Ectodermal cell (in vitro differentiated cells): ENCODE results near the gene ARSD.
"Not testable (repeated sequence)": the region's sequence is repeated elsewhere in the genome, so short reads cannot be mapped to it uniquely, and the experiment has no call there.

Experiments used
- H3K27ac ChIP-seq: 2 replicates; pipeline ENCODE4 v1.7.0; 2013; ENCODE audit warnings: mild to moderate bottlenecking, low read depth, low read length; ENCODE audit not compliant: insufficient read depth, poor library complexity, severe bottlenecking
- H3K27me3 ChIP-seq: 2 replicates; pipeline ENCODE4 v1.7.0; 2013; ENCODE audit warnings: mild to moderate bottlenecking, low read length; ENCODE audit not compliant: insufficient read depth, control insufficient read depth, poor library complexity, severe bottlenecking
- H3K36me3 ChIP-seq: one replicate; pipeline ENCODE4 v1.7.0; 2013; ENCODE audit warnings: low read length; ENCODE audit not compliant: control insufficient read depth, insufficient read depth
- H3K4me1 ChIP-seq: one replicate; pipeline ENCODE4 v1.7.0; 2013; ENCODE audit warnings: low read length; ENCODE audit not compliant: control insufficient read depth, insufficient read depth
- H3K4me3 ChIP-seq: 2 replicates; pipeline ENCODE4 v1.7.0; 2013; ENCODE audit warnings: low read depth, low read length, control low read depth; ENCODE audit not compliant: insufficient read depth
- H3K9me3 ChIP-seq: 2 replicates; pipeline ENCODE4 v1.7.0; 2013; ENCODE audit warnings: mild to moderate bottlenecking, low read length, moderate library complexity; ENCODE audit not compliant: control insufficient read depth
- WGBS, 2 experiments: methylation state at CpG; one replicate each; pipeline ENCODE4 v1.1.7; 2013; ENCODE audit warnings: missing lambda C conversion rate in 2 of 2; 5-methylcytosine and 5-hydroxymethylcytosine counted together

ARSD gene

GRCh38 chrX:2963992-2964794 is 35.1 kb upstream of the ARSD start:
- not testable (repeated sequence) for H3K4me3 ChIP-seq, H3K27me3 ChIP-seq, H3K36me3 ChIP-seq, H3K4me1 ChIP-seq, H3K9me3 ChIP-seq
- 55 to 60% methylated on average over 13 of the region's 16 CpGs for WGBS, 2 experiments
- H3K27ac ChIP-seq, result peak overlapping the region; percentile 36

DNA sequence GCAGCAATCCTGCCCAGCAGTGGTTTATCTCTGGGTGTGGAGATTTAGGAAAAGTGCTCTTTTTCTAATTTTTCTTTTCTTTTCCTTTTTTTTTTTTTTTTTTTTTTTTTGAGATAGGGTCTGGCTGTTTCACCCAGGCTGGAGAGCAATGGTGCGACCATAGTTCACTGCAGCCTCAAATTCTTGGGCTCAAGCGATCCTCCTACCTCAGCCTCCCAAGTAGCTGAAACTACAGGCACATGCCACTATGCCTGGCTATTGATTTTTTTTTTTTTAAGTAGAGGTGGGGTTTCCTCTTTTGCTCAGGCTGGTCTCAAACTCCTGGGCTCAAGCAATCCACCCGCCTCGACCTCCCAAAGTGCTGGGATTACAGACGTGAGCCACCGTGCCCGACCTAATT is 34.3 kb upstream of the ARSD start:
- not testable (repeated sequence) for H3K36me3 ChIP-seq, H3K27me3 ChIP-seq, H3K27ac ChIP-seq, H3K4me3 ChIP-seq, H3K4me1 ChIP-seq, H3K9me3 ChIP-seq
- WGBS, 2 experiments, result 86 to 93% methylated on average over 2 to 3 of the region's 7 CpGs

DNA sequence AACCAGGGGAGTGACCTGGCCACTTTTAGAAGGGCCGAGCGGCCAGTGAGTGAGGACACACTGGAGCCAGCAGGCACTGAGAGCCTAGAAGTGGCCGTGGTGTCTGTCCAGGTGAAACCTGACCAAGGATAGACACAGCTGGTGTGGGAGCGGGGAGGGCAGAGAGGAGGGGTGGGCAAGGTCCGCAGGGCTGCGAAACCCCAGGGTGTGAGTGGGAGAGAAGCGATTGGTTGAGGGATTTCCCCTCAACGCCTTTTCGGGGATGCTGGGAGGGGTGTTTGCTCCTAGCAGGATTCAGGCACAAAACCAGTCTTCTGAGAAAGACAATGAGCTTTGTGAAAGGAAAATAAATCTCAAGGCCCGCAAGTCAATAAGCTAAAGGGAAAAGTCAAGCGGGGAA is 33.2 kb upstream of the ARSD start:
- WGBS, 2 experiments, result 19% methylated on average over 11 of the region's 11 CpGs
- Histone ChIP-seq H3K9me3 (no peaks in the 10 kb centered on the region), H3K36me3 (no peaks in the 10 kb centered on the region), H3K27ac (no peak overlapping the region), H3K4me3 (no peak overlapping the region), H3K27me3 (no peaks in the 10 kb centered on the region), H3K4me1 (peaks cover 4% of the 10 kb centered on the region)

DNA sequence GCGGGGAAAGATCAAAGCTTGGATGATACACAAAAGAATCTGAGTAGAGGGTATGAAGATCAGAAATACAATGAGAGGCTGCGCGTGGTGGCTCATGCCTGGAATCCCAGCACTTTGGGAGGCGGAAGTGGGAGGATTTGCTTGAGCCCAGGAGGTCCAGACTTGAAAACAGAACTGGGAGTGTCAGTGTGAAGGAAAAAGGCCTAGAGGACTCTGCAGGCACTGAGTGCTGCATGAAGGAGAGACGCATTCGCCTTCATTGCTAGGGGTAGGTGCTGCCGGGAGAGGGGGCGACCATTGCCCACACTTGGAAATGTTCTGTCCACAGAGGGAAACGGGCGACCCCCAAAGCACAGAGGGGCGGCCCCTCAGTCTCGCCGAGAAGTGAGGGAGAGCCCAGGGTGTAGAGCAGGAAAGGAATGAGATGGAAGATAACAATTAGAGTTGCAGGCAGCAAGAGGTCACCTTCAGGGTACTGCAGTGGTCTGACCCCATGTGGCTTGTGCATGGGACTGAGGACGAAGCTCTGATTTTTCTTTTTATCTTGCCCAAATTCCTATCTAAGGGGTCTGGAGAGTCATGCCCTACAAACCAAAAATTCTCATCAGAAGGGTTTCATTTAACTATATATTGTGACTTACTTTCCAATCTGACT is 31.8 kb upstream of the ARSD start:
- WGBS, 2 experiments, result 38 to 42% methylated on average over 13 to 14 of the region's 14 CpGs
- H3K9me3 ChIP-seq, result no peaks in the 10 kb centered on the region

DNA sequence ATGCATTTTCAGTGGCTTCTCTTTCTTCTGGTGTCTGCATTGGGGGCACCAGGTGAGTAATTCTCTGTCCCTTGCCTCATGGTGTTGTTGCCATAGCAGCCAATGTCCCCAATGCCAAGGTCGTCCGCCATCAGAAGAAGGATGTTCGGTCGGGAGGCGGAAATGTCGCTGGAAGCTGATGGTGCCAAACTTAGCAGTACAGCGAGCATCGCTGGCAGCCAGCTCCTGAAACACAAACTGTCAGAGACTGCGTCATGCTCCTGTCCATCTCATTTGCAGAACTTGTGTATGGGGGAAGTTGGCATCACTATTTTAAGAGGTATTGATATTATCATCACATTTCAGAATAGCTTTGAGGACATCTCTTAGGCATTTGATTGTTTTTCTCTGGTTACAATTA is 29.1 kb upstream of the ARSD start:
- no peak overlapping the region for H3K4me3 ChIP-seq
- no peaks in the 10 kb centered on the region for H3K9me3 ChIP-seq
- H3K27ac ChIP-seq, result no peak overlapping the region
- H3K27me3 ChIP-seq, result no peaks in the 10 kb centered on the region
- 96 to 97% methylated on average over 9 of the region's 9 CpGs for WGBS, 2 experiments
- peaks cover 4% of the 10 kb centered on the region for H3K4me1 ChIP-seq
- no peaks in the 10 kb centered on the region for H3K36me3 ChIP-seq

More for the DNA sequence above, 31.8 kb upstream of the ARSD start:
- no peaks in the 10 kb centered on the region for H3K36me3 ChIP-seq
- no peak overlapping the region for H3K4me3 ChIP-seq
- no peaks in the 10 kb centered on the region for H3K27me3 ChIP-seq
- H3K4me1 ChIP-seq, result peaks cover 4% of the 10 kb centered on the region
- no peak overlapping the region for H3K27ac ChIP-seq

GRCh38 chrX:2955838-2956237 is 26.7 kb upstream of the ARSD start:
- no peaks in the 10 kb centered on the region for H3K4me1 ChIP-seq
- H3K27ac ChIP-seq, result no peak overlapping the region
- no peaks in the 10 kb centered on the region for H3K36me3 ChIP-seq
- 89 to 93% methylated on average over 4 of the region's 4 CpGs for WGBS, 2 experiments
- H3K4me3 ChIP-seq, result no peak overlapping the region
- no peaks in the 10 kb centered on the region for H3K27me3 ChIP-seq
- H3K9me3 ChIP-seq, result no peaks in the 10 kb centered on the region

DNA sequence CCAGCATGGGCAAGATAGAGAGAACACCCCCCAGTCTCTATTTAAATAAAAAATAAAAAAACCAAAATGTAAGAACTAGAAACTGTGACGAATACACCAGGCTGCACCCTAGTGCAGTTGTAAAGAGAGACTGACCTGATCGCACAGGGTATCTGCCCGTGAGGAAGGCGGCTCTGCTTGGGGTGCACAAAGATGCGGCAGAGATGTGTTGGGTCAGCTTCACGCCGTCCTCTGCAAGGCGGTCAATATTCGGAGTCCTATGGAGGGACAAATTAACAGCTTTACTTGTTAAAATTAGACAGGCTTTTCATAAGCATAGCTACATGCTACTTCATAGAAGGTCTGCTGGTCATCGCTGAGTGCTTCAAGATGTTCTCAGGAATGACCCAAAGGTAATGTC is 26.1 kb upstream of the ARSD start:
- WGBS, 2 experiments, result 92% methylated on average over 10 of the region's 10 CpGs
- Histone ChIP-seq H3K27me3 (no peaks in the 10 kb centered on the region), H3K4me1 (no peaks in the 10 kb centered on the region), H3K27ac (no peak overlapping the region), H3K4me3 (no peak overlapping the region), H3K9me3 (no peaks in the 10 kb centered on the region), H3K36me3 (no peaks in the 10 kb centered on the region)

DNA sequence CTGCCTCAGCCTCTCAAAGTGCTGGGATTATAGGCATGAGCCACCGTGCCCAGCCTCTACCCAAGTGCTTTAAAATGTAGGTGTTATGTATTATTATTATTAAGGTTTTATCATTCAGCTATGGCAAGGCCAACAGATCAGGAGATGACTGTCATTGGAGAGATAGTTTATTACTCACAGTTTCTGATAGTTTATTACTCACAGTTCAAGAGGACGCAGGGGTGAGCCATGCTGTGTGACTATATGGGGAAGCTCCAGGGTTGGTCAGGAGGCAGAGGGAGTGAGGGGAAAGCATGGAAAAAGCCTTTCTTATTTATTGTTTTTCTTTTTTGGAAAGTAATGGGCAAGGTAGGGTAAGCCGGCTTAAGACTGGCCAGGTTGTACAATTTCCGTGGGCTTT is 25.4 kb upstream of the ARSD start:
- 76 to 100% methylated on average over 3 of the region's 4 CpGs for WGBS, 2 experiments
- Histone ChIP-seq H3K36me3 (no peaks in the 10 kb centered on the region), H3K27me3 (no peaks in the 10 kb centered on the region), H3K9me3 (no peaks in the 10 kb centered on the region), H3K27ac (no peak overlapping the region), H3K4me1 (no peaks in the 10 kb centered on the region), H3K4me3 (no peak overlapping the region)

- not testable (repeated sequence) for H3K9me3 ChIP-seq, H3K27me3 ChIP-seq, H3K36me3 ChIP-seq, H3K4me3 ChIP-seq, H3K27ac ChIP-seq, H3K4me1 ChIP-seq
- 91 to 92% methylated on average over 20 of the region's 20 CpGs for WGBS, 2 experiments
Measured at GRCh38 chrX:2937942-2938341, 8.8 kb upstream of the ARSD start.

GRCh38 chrX:2934715-2935710 is 5.9 kb upstream of the ARSD start:
- WGBS, 2 experiments, result 95 to 97% methylated on average over 17 to 18 of the region's 18 CpGs
- no peaks in the 10 kb centered on the region for H3K36me3 ChIP-seq
- H3K27ac ChIP-seq, result no peak overlapping the region

More at GRCh38 chrX:2934715-2935710, 5.9 kb upstream of the ARSD start:
- no peak overlapping the region for H3K4me3 ChIP-seq
- no peaks in the 10 kb centered on the region for H3K27me3 ChIP-seq
- no peaks in the 10 kb centered on the region for H3K4me1 ChIP-seq
- no peaks in the 10 kb centered on the region for H3K9me3 ChIP-seq
